ENCODE data around the gene LILRB5. TPM values are rescaled to one million over a fixed set of nuclear protein-coding genes. Genes with fewer than 3 reads are reported as not detected.
A peak's percentile ranks its signal among the peaks of the same experiment; 100 is the strongest.
"Not testable (repeated sequence)": the region's sequence is repeated elsewhere in the genome, so short reads cannot be mapped to it uniquely, and the experiment has no call there.

Gene LILRB5
- total RNA-seq, 1 donor from 2014 or later, result 5.5 TPM

DNA sequence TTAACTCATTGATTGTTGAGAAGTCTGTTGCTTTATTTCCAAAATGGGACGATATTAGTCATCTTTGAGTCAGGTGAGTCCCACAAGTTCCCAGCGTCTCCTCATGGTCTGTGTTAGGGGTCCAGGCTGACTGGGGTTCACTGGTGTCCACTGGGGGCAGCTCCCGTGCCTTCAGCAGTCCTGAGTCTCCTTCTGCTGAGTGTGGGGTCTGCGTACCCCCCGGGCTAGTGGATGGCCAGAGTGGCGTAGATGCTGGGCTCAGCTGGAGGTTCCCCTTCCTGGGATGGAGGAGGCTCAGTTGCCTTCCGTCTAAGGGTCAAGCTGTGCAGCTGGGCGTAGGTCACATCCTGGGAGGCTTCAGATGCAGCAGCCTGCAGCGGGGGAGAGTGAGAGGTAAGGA lies 40.2 kb downstream of the LILRB5 start:
- no peak for DNase-seq (ENCODE audit: low spot score)

DNA sequence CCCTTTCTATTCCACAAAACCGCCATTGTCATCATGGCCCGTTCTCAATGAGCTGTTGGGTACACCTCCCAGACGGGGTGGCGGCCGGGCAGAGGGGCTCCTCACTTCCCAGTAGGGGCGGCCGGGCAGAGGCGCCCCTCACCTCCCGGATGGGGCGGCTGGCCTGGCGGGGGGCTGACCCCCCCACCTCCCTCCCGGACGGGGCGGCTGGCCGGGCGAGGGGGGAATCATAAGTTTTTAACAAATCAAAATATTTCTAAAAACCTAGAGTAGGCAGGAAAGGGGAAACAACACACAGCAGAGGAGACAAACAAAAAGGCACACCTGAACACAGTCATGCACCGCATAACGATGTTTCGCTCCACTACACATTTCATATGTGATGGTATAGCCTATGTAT lies 42.3 kb downstream of the LILRB5 start:
- DNase-seq (ENCODE audit: low spot score), result not testable (repeated sequence)

DNA sequence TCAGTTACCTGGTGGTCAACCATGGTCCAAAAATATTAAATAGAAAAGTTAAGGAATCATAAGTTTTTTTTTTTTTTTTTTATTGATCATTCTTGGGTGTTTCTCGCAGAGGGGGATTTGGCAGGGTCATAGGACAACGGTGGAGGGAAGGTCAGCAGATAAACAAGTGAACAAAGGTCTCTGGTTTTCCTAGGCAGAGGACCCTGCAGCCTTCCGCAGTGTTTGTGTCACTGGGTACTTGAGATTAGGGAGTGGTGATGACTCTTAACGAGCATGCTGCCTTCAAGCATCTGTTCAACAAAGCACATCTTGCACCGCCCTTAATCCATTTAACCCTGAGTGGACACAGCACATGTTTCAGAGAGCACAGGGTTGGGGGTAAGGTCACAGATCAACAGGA lies 42.9 kb downstream of the LILRB5 start:
- not testable (repeated sequence) for DNase-seq (ENCODE audit: low spot score)

DNA sequence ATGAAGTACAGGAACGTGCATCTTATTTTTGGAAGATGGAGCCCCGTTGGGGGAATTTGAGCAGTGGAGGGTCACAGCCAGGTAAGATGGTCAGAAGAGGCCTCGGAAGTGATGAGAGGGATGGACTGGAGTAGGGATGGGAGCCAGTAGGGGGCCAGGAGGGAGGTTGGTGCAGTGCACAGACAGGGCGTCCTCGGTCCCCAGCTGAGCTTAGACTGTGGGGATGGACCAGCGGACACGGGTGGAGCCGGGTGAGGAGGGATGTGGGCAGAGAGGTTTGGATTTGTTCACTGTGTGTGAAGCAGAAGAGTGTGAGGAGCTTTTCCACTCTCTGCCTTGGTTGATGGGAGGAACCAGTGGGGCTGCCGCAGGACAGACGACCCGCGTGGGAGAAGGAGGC lies 45.8 kb downstream of the LILRB5 start:
- no peak for DNase-seq (ENCODE audit: low spot score)

DNA sequence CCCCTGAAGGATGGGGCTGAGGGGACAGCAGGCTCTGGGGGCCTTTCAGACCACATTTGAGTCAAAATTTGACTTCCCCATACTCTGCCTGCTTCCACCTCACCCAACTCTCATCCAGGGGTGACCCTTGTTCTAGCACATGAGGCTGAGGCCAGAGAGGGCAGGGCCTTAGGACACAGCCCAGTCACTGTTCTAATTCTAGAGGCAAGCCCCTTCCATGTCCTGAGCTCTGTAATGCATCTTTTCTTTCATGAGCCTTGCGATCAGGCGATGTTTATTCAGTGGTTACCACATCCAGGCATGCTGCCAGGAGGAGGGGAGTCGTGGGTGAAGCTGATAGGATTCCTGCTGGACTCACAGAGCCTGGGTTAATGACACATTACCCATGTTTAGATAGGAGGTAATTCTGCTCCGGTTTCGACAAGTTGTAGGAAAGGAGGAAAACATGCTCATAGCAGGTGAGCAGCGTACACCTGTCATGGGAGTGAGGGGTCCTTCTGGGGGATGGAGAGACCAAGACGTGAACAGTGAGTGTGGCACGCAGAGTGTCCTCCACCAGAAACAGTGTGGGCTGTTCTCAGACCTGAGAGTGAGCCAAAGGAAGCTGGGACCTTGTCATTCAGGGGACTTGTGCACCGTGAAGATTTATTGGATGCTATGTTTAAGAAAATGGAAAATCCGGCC lies 47.1 kb downstream of the LILRB5 start:
- DNase-seq (ENCODE audit: low spot score), result peak; percentile 95

DNA sequence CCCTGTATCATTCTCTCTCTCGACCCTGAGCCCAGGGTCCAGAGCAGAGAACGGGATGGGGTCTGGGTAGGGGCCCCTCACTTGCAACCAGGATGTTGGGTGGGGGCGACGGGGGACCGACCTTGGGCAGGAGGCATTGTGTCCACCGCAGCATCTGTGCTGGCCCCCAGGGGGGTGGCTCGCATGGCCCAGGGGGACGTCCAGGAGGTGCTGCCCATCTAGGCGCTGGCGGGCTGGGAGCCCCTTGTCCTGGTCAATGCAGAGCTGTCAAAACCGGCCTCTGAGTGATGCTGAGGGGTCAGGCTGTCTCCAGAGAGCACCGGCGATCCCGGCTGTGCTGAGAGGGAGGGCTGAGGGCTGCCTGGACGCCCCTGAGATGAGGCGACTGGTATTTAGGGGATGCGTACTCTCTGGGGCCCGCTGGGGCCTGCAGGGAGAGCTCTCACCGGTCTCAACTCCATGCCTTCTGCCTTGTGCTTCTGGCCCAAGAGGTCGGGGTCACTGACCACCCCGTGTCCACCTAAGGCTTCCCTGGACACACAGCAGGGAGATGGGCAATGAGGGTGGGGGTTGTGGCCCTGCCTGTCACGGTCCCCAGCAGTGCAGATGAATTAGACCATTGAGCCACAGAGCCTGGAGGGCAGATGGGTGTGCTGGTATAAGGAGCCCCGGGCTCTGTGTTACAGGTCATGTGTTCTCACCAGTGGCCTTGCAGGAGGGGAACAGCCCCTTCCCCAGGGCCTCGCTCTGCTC lies 47.8 kb downstream of the LILRB5 start:
- DNase-seq (ENCODE audit: low spot score), result no peak

DNA sequence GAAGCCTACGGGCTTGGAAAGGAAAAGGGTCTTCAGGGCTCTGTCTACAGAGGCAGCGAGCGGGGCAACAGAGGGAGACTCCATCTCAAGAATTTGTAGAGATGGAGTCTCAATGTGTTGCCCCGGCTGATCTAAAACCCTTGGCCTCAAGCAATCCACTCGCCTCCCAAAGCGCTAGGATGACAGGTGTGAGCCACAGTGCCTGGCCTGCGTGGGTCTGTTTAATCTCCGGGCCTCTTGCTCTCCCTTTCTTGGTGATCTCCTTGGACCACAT lies 48.4 kb downstream of the LILRB5 start:
- no peak for DNase-seq (ENCODE audit: low spot score)

DNA sequence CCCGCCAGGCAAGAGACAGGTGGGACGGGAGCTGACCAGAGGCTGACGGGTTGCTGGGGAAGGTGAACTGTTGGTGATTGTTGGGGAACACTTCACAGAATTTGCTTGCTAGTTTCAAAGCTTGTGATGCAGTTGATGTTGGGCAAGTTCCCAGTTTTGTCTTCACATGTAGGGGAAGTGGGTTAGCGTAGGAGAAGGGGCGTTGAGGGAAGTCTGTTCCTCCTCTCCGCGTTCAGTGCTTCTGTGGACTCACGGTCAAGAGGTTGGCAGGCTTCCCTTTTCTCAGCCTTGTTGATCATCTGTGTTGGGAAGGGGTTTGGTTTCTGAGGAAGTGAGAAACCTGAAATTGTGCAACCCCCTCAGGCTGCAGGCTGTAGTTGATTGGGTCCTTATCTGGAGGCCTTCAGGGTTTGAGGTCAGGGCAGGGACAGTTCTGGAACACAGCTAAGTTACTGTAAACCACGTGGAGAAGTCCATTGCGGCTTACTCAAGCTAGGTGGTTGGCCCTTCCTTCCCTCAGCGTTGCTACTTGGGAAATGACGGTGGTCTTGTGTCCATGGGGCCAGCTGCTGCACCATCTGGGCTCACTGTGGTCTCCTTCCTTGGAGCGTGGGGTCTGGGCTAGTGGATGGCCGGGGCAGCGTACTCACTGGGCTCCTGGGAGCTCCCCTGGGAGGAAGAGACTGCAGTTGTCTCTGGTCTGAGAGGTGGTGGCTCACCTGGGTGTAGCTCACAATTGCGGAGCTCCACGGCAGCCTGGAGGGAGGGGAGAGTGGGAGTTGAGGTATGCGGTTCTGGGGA lies 48.9 kb downstream of the LILRB5 start:
- DNase-seq (ENCODE audit: low spot score), result peak; percentile 82

DNA sequence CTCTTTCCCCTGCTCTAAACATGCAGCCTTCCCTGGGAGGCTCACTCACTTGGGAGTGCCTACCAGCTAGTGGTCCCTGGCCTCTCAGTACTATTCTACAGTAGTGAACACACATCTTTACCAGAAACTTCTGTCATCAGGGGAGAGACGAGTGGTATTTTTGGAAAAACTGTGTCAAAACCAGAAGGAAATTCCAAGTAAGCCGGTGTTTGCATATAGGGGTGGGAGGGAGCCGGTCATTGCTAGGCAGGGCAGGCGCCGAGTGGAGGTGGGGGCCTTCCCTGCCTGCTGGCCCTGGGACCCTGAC lies 49.4 kb downstream of the LILRB5 start:
- DNase-seq (ENCODE audit: low spot score), result no peak

DNA sequence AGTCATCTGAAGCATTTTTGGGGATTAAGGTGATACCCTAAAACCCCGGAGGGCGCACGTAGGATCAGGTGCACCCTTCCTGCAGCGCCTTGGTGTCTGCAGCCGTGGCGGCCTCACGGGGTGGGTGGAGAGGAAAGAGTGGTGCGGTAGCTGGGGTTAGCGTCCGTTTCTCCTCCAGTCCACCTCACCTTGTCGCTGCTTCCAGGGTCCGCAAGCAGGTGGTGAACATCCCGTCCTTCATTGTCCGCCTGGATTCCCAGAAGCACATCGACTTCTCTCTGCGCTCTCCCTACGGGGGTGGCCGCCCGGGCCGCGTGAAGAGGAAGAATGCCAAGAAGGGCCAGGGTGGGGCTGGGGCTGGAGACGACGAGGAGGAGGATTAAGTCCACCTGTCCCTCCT lies 49.9 kb downstream of the LILRB5 start:
- not testable (repeated sequence) for DNase-seq (ENCODE audit: low spot score)

DNA sequence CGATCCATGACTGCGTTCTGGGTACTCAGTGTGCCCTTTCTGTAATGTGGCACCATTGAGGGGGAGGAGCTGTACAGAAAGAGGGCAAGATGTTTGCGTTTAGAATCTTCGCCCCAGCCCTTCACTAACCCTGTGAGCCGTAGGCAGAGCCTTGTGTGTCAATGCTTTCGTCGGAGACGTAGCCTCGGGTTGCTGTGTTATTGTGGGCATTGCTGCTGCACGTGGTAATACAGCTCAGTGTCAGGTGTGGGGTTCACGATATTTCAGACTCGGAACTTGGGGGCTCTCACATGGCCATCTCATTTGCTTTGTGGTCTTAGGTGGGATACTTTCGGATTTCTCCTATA lies 50.3 kb downstream of the LILRB5 start:
- DNase-seq (ENCODE audit: low spot score), result no peak

DNA sequence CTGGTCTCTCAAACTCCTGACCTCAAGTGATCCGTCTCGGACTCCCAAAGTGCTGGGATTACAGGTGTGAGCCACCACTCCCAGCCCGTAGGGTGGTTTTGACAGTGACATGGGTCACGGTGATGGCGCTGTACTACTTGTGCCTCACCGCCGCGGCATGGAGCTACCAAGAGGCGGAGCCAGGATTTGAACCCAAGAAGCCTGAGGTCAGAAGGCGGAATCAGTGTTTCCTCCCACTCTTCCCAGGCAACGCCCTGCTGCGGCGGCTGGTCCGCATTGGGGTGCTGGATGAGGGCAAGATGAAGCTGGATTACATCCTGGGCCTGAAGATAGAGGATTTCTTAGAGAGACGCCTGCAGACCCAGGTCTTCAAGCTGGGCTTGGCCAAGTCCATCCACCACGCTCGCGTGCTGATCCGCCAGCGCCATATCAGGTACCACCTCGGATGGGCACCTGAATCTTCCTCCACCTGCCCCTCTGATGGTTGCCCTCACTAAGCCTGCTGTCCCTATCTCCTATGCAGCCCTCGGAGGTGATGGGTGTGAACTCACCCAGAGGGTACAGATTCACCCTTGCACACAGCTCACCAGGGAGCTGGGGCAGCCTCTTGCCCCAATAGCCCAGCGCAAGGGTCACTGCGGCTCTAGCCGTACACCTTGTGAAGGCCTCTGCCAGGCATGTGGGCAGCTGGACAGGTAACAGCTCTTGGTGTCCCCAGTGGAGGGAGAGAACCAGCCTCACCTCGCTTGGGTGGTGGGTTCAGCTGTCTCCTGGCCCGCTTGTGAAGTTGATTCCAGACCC lies 50.8 kb downstream of the LILRB5 start:
- DNase-seq (ENCODE audit: low spot score), result no peak

DNA sequence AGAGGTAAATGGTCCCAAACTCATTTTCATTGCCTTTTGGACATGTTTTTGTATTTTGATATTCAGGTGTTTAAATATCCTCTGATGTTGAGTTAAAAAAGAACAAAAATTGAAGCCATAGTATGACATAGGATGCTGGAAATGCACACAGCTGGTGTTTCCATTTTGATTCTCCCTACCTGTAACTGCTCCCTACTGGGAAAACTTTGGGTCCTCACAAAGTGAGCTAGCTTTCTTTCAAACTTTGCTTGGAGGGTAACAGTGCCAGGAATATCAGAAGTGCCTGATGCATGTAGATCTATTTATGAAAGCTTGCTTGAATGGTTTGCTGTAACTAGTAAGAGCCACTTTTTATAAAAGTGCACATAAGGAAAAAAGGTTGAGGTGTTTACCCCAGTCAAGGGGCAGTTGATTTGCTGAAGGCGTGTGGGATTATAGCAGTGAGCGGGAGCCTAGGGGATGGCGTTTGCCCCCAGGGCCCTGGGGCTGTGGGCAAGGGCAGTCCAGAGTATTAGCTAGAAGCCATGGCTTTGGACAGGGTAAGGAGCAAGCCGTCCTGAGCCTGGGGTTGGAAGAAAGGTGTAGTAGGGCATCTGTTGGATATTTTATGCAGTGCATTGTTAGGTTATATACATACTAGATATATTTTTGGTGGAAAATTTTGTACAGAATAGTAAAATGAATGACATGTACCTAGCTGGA lies 52.2 kb downstream of the LILRB5 start:
- DNase-seq (ENCODE audit: low spot score), result no peak

DNA sequence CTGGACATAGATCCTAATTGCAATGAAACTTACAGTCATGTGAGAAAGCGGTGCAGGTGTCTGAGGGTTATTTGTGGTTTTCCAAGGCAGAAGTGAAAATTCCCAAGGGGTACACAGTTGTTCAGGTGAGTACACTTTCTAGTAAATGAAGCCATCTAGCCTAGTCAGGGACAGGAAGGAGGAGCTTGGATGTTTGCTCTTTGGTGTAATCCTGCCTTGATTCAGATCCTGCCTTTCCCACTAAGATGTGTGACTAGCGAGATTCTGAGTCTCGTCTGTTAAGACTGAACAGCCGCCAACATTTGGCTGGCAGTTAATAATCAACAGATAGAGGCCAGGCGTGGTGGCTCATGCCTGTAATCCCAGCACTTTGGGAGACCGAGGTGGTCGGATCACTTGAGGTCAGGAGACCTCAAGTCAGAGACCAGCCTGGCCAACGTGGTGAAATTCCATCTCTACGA lies 53.9 kb downstream of the LILRB5 start:
- DNase-seq (ENCODE audit: low spot score), result no peak

DNA sequence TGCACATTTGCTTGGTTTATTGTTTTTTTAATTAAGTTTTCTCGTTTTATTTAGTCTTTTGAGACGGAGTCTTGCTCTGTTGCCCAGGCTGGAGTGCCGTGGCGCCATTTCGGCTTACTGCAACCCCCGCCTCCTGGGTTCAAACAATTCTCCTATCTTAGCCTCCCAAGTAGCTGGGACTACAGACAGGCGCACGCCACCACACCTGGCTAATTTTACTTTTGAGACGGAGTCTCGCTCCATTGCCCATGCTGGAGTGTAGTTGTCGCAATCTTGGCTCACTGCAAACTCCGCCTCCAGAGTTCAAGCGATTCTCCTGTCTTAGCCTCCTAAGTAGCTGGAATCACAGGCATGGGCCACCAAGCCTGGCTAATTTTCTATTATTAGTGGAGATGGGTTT lies 55.1 kb downstream of the LILRB5 start:
- DNase-seq (ENCODE audit: low spot score), result no peak

DNA sequence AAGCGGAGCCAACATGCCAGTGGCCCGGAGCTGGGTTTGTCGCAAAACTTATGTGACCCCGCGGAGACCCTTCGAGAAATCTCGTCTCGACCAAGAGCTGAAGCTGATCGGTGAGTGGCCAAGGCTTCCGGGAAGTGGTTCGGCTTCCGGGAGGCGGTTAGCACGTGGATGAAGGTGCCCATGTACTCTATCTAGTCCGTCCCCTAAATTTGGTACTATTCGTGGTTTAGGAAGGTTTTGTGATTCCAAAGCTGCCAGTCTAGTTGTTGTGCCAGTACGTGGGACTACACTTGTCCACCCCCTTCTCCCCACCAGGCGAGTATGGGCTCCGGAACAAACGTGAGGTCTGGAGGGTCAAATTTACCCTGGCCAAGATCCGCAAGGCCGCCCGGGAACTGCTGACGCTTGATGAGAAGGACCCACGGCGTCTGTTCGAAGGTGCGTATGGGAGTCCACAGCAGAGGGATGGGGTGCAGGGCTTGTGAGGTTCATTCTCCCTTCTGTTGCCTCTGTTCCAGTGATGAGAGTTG lies 55.8 kb downstream of the LILRB5 start:
- DNase-seq (ENCODE audit: low spot score), result no peak

Other genes starting within 250 kb of the LILRB5 start
- not detected for gene VSTM1, start 193.4 kb downstream of the LILRB5 start, total RNA-seq (ENCODE audit: insufficient read depth, low replicate concordance)
- not detected for gene TARM1, start 175.9 kb downstream of the LILRB5 start, total RNA-seq (ENCODE audit: insufficient read depth, low replicate concordance)
- 0.96 TPM for gene OSCAR, start 156.5 kb downstream of the LILRB5 start, total RNA-seq (ENCODE audit: insufficient read depth, low replicate concordance)
- 4.3 TPM for gene NDUFA3, start 154.4 kb downstream of the LILRB5 start, total RNA-seq (ENCODE audit: insufficient read depth, low replicate concordance)
- gene TFPT, start 141.6 kb downstream of the LILRB5 start, total RNA-seq (ENCODE audit: insufficient read depth, low replicate concordance), result 18.8 TPM
- 21.2 TPM for gene PRPF31, start 141.5 kb downstream of the LILRB5 start, total RNA-seq (ENCODE audit: insufficient read depth, low replicate concordance)
- 2.6 TPM for gene CNOT3, start 119.5 kb downstream of the LILRB5 start, total RNA-seq (ENCODE audit: insufficient read depth, low replicate concordance)
- 6.3 TPM for gene LENG1, start 97.6 kb downstream of the LILRB5 start, total RNA-seq (ENCODE audit: insufficient read depth, low replicate concordance)
- gene TMC4, start 84.1 kb downstream of the LILRB5 start, total RNA-seq (ENCODE audit: insufficient read depth, low replicate concordance), result 2.6 TPM
- 13.7 TPM for gene MBOAT7, start 67.7 kb downstream of the LILRB5 start, total RNA-seq (ENCODE audit: insufficient read depth, low replicate concordance)
- gene TSEN34, start 66.0 kb downstream of the LILRB5 start, total RNA-seq (ENCODE audit: insufficient read depth, low replicate concordance), result 72.5 TPM
- 1,474 TPM for gene RPS9, start 56.4 kb downstream of the LILRB5 start, total RNA-seq (ENCODE audit: insufficient read depth, low replicate concordance)
- gene LILRB3, start 34.3 kb downstream of the LILRB5 start, total RNA-seq (ENCODE audit: insufficient read depth, low replicate concordance), result 0.96 TPM
- gene LILRA6, start 14.5 kb downstream of the LILRB5 start, total RNA-seq (ENCODE audit: insufficient read depth, low replicate concordance), result 4.3 TPM
- not detected for gene LILRB2, start 23.8 kb upstream of the LILRB5 start, total RNA-seq (ENCODE audit: insufficient read depth, low replicate concordance)
- gene LILRA5, start 55.9 kb upstream of the LILRB5 start, total RNA-seq (ENCODE audit: insufficient read depth, low replicate concordance), result 0.72 TPM
- not detected for gene LILRA4, start 81.9 kb upstream of the LILRB5 start, total RNA-seq (ENCODE audit: insufficient read depth, low replicate concordance)
- gene LAIR1, start 107.7 kb upstream of the LILRB5 start, total RNA-seq (ENCODE audit: insufficient read depth, low replicate concordance), result 19.7 TPM
- 0.24 TPM for gene TTYH1, start 158.2 kb upstream of the LILRB5 start, total RNA-seq (ENCODE audit: insufficient read depth, low replicate concordance)
- 19.7 TPM for gene LENG8, start 191.9 kb upstream of the LILRB5 start, total RNA-seq (ENCODE audit: insufficient read depth, low replicate concordance)
- gene LENG9, start 206.5 kb upstream of the LILRB5 start, total RNA-seq (ENCODE audit: insufficient read depth, low replicate concordance), result 18.1 TPM
- gene CDC42EP5, start 216.0 kb upstream of the LILRB5 start, total RNA-seq (ENCODE audit: insufficient read depth, low replicate concordance), result 104 TPM
- gene LAIR2, start 245.6 kb upstream of the LILRB5 start, total RNA-seq (ENCODE audit: insufficient read depth, low replicate concordance), result not detected

Data from umbilical cord (tissue), 2 donors.